GM18519 (cell line): ENCODE data around the gene EPHB1.
"Not testable (repeated sequence)": the region's sequence is repeated elsewhere in the genome, so short reads cannot be mapped to it uniquely, and the experiment has no call there.

ENCODE experiments used
- ATAC-seq: cut with Tn5 transposase; IDR thresholded peaks from one replicate; pipeline ENCODE4 v1.9.1; 2021; ENCODE audit warnings: mild to moderate bottlenecking, moderate library complexity; ENCODE audit not compliant: unreplicated experiment, low FRiP score

EPHB1 gene

DNA sequence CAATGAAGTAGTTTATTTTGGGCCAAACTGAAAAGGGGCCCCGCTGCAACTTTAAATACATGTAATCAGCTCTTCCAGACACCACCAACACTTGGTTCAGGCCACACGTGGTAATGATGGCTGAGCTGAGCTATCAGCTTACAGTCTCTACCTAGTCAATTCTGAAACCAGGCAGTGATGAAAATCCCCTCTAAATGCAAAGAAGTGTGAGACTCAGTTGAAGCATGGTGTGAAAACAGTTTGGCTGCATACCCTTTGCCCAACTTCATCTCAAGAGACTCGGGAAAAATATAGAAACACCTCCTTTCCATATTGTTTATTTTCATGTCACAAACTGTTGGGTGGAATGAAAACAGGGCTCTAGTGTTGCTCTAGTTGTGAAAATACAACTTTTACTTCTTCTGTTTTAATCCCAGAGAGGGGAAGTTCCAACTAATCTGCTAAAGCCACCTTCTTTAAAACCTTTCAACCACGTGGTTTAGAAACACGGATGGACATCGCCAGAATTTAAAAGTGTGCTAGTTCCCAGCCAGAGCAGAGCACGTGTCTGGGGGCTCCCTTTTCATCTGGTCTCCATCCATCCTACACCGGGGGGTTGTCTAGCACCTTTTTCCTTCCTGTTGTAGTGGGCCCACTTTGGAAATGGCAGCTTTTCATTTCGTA is 229.1 kb downstream of the EPHB1 start:
- no peak for ATAC-seq

DNA sequence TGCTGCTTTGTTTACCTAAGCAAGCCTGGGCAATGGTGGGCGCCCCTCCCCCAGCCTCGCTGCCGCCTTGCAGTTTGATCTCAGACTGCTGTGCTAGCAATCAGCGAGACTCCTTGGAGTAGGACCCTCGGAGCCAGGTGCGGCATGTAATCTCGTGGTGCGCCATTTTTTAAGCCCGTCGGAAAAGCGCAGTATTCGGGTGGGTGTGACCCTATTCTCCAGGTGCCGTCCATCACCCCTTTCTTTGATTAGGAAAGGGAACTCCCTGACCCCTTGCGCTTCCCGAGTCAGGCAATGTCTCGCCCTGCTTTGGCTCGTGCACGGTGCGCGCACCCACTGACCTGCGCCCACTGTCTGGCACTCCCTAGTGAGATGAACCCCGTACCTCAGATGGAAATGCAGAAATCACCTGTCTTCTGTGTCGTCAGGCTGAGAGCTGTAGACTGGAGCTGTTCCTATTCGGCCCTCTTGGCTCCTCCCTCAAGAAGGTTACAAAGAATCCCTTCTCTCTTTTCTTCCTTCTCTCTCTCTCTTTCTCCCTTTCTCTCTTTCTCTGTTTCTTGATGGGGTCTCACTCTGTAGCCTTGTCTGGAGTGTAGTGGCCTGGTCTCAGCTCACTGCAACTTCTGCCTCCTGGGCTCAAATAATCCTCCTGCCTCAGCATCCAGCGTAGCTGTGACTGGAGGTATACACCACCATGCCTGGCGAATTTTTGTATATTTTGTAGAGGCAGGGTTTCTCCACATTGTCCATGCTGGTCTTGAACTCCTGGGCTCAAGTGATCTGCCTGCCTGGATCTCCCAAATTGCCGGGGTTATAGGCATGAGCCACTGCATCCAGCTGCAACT is 235.9 kb downstream of the EPHB1 start:
- not testable (repeated sequence) for ATAC-seq

DNA sequence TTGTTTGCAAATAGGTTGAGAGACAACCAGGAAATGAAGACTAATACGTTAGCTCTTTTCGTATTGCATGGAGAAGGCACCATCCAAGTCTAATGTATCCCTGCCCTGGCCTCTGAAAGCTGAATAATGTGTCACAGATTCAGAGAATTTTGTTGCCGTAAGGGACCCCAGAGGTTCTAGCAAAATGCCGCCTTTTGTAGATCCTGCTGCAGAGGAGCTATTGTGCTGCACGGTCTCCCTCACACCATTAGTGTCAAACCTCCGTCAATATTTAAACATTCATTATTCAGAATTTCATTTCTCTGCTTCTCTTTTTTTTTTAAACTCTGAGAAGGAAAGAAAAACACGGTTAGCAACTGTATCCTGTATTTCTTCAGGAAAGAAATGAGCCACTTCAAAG is 238.7 kb downstream of the EPHB1 start:
- no peak for ATAC-seq

DNA sequence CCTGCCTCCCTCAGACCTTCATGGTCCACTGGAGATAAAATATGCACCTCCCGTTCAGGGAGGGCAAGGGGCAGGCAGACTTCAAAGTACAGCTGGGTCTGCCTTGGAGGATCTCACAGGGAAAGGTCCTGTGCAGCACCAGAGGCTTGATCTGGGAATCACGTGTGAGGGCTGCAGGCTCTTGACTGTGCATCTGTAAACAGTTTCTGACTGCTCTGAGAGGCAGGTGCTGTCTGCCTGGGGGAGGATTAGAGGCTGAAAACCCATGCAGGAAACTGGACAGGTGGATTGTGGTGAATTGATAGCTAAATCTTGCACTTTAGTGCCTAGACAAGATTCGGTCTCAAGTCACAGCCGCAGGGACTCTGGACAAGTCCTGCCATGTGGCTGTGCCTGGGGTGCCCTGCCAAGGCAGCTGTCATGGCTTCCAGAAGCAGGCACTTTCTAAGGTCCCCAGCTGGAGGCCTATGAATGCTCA is 239.3 kb downstream of the EPHB1 start:
- no peak for ATAC-seq

DNA sequence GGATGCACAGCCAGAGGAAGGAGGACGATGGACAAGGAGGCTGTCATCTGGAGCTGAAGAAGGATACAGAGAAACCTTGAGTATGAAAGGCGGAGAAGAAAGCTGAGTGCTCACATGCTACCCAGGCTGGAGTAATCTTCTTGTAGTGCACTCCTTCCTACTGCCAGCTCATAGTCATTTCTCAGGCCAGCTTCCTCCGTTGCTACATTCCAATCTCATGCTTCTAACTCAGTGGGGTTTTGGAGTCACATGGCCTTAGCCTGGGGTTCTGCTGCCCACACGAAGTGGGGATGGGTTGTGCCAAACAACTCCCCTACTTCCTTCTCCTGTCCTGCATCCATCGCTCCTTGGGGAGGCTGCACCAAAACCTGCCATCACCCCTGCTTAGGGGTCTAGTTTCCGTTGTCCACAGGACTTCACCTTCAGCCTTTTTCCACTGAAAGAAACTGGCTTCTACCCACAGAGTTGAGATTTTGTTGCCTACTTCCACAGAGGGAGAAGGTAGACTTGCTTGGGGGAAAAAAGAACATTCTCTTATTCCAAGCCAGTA is 239.9 kb downstream of the EPHB1 start:
- no peak for ATAC-seq

DNA sequence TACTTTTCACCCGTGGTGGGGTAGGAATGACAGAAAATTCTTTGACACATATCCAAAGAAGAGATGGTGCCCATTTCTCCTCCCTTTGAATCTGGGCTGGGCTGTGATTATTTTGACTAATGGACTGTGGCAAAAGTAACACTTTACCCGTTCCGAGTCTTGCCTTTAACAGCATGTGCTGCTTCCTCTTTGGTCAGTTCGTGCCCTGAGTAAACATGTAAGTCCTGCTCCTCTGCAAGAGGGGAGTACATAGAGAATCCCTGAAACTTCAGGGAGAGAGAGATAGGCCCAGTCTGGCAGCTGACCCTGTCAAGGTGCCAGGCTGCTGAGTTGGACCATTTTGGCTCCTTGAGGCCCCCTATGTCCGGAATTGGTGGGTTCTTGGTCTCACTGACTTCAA is 243.1 kb downstream of the EPHB1 start:
- ATAC-seq = no peak

DNA sequence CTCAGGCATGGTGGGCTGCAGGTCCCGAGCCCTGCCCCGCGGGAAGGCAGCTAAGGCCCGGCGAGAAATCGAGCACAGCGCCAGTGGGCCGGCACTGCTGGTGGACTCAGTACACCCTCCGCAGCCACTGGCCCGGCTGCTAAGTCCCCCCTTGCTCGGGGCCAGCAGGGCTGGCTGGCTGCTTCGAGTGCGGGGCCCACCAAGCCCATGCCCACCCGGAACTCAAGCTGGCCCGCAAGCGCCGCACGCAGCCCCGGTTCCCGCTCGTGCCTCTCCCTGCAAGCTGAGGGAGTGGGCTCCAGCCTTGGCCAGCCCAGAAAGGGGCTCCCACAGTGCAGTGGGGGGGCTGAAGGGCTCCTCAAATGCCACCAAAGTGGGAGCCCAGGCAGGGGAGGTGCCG is 244.5 kb downstream of the EPHB1 start:
- ATAC-seq = not testable (repeated sequence)

DNA sequence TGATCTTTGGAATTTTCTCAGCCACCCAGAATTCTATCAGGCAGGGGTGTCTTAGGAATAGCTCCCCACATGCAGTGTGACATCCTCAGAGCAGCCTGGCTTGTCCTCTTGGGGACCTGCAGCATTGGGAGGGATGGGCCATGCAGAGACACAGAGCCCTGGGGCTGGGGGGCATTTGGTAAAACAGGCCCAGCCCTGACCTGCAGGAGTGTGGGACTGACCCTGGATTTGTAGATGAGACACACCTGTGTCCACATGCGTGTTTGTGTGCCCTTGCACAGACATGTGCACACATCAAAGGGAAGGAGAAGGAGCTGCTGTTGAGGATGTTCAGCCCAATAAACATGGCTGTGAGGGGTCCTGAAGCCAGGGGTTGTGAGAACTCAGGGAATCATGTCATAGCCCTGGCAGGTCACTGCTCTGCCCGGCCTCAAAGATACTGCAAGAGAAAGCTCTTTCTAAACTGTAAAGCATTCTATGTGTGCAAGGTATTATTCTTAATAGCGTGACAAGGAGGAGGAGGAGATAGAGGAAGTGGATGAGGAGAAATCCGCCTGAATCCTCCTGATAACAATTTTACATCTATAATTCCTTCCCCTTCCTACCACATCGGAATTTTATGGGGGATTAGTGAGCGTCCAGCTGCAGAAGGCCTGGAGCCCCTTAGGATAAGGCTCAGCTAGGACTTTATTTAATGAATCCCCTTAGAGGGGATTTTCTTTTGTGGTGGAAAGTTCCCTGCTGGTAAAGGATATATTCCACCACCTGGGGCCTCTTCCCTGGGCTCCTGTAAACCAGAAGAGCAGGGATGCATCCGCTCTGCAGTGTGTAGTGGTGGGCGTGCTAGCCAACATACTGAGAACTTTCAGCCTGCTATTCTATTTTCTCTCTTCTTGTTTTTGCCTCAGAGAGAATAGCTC is 245.5 kb downstream of the EPHB1 start:
- no peak for ATAC-seq

DNA sequence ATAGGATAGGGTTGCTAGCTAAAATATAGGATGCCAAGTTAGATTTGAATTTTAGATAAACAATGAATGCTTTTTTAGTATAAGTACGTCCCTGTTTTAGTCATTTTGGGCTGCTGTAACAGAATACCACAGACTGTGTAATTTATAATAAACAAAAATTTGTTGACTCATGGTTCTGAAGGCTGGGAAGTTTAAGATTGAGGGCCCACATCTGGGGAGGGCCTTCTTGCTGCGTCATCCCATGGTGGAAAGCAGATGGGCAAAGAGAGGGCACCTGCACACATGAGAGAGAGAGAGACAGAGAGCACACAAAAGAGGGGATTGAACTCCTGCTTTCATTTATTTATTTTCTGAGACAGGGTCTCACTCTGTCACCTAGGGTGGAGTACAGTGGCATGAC is 246.5 kb downstream of the EPHB1 start:
- no peak for ATAC-seq

DNA sequence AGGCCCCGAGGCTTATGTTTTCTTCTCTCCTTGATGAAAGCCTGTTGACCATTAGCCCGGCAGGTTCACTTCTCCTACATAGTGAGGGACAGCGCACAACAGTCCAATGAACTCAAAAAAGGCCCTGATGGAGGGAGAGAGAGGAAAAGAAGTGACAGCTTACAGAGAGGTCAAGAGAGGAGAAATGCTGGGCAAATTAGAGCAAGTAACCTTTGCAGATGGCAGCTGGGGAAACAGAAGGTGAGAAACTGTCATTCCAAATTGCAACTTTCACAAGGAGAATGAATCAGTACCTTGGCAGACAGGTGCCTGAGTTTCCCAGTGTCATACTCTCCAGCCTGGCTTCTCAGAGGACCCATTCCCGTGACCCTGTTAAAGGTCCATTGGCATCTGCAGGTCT is 252.0 kb downstream of the EPHB1 start:
- no peak for ATAC-seq

DNA sequence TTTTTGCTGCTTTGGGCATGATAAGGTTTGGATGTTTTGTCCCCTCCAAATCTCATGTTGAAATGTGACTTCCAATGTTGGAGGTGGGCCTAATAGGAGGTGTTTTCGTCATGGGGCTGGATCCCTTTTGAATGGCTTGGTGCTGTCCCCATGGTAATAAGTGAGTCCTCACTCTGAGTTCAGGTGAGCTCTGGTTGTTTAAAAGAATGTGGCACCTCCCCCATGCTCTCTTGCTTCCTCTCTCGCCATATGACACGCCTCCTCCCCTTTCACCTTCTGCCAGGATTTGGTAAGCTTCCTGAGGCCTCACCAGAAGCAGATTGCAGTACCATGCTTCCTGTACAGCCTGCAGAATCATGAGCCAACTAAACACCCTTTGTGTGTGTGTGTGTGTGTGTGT is 255.5 kb downstream of the EPHB1 start:
- no peak for ATAC-seq

DNA sequence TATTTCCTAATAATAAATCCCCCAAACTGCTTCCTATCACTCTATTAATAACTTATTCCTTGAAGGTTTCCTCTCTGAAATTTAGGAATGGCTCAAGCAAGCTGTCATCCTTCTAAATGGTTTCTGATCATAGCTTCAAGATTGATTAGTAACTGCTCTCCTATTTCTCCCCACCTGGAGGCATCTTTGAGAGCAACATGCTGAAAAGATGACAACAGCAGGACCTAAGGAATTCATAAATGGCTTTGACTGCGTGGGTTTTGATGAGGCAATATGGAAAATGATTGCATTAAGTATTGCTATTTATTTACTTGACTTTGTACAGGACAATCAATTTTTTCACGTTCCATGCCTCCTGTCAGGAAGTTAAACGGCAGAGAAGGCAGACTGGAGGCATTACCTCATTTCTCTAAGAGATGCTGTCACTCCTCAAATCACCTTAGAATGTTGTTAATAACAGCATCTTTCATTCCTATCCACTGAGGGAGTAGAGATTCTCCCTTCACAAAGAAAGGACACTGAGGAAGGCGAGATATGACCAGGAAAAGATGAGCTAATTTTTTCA is 256.4 kb downstream of the EPHB1 start:
- ATAC-seq = no peak

DNA sequence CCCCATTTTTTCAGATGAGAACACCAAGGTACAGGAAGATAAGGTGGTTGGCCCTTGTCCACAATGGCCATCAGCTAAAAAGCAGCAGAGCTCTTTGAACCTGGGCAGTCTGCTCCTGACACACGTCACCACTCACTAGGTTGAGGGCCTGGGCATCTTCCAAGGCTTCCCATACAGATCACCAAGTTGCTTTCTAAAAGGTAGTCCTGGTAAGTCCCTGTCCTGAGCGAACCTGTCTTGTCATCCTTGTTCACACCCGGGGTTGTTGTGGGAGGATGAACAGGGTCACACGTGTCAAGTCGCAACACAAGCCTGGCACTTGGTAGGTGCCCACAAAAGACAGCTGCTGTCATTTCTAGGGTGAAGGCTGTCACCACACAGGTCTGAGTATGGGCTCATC is 260.4 kb downstream of the EPHB1 start:
- ATAC-seq = no peak

DNA sequence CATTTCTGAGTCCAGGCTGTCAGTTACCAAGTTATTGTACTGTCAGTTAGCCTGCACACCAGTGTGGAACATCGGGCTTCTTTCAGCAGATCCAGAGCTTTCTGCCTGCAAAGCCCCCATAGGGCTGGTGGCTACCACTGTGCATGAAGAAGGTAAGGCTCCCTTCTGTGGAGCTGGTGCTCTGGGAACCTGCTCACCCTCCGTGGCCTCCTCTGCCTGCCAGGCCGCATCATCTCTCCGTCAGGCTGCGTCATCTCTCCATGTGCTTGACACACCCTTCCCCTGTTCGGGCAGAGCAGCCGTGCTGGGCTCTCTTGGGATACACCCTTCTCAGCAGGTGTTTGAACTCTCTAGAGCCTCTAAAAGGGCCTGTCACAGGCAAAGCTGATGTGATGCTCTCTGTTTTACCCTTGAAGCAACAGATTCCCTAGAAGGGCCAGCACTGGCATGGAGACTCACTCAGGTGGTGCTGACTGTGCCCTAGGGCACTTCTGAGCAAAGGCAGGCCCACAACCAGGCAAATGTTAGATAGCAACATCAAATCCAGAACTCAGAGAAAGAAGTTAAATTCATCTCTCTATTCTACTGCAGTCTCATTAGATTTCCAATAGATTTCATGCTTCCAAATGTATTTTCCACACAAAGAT is 261.1 kb downstream of the EPHB1 start:
- ATAC-seq = no peak

DNA sequence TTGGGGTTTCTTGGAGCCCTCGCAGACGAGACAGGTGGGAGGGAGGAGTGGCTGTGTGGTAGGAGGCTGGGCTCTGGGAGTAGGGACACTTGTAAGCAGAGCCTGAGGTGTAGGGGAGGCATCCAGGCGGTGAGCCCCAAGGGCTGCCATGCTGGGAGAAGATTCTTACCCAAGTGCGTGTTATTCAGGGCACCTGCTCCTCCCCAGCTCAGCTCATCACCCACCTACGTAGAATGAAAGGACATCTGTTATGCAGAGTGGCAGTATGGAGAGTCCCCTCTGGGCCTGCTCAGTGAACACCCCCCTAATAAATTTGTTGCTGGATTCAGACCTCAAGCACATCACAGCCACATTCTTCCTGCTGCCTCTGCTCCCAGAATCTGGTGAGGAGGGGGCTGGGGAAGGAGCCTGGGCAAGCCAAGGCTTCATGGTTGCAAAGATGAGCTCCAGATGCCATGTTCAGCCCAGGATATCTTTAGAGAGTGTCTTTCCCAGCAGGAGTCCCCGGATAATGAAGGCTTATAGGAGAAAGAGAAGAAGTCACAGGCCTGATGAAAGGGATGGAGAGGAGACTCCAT is 261.8 kb downstream of the EPHB1 start:
- ATAC-seq = no peak

DNA sequence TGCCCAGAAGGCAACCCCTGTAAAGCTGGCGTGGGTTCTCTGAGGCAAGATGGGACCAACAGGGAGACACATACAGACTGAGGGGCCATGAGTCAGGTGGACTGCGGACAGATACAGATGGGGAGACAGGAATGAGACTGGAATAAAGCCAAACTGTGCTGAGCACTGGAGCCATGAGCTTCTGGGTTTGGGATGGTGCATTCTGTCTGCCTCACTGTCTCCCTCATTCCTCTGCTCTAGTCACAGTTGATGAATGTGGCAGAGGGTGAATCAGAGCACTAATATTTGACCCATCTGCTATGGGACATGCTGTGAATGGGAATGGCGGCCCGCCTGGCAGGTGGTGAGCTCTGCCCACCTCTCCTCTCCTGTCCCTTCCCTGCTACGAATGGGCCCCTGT is 262.9 kb downstream of the EPHB1 start:
- no peak for ATAC-seq

DNA sequence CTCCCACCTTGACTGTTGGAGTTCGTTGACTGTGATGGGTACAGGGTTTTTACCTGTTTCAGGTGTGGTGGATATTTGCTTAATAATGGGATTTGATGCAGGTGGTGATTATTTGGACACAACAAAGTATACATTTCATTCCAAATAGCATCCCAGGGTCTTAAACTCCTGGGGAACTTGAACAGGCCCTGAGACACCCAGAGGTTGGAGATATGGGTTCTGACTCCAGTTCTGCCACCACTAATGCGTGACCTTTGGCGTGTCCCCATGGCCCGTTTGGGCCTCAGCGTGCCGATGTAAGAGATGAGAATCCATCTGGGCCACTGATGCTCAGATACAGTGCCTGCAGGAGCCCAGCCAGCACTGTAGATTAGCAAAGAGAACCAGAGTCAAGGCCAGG is 264.5 kb downstream of the EPHB1 start:
- ATAC-seq = no peak

DNA sequence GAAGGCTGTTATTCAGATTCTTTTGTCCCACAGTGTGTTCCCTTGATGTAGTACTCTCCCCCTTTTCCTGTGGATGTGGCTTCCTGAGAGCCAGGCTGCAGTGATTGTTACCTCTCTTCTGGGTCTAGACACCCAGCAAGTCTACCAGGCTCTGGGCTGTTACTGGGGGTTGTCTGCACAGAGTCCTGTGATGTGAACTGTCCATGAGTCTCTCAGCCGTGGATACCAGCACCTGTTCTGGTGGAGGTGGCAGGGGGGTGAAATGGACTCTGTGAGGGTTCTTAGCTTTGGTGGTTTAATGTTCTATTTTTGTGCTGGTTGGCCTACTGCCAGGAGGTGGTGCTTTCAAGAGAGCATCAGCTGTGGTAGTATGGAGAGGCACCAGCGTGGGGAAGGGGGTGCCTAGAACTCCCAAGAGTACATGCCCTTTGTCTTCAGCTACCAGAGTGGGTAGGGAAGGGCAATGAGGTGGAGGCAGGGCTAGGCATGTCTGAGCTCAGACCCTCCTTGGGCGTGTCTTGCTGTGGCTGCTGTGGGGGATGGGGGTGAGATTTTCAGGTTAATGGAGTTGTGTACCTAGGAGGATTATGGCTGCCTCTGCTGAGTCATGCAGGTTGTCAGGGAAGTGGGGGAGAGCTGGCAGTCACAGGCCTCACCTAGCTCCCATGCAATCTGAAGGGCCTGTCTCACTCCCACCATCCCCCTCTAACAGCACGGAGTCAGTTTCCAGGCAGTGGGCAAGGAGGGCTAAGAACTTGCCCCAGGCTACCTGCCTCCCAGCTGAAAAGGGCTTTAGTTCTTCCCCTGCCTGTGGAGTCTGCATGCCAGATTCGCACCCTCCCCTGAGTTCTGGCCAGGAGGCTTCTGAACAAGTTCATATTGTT is 272.0 kb downstream of the EPHB1 start:
- not testable (repeated sequence) for ATAC-seq

DNA sequence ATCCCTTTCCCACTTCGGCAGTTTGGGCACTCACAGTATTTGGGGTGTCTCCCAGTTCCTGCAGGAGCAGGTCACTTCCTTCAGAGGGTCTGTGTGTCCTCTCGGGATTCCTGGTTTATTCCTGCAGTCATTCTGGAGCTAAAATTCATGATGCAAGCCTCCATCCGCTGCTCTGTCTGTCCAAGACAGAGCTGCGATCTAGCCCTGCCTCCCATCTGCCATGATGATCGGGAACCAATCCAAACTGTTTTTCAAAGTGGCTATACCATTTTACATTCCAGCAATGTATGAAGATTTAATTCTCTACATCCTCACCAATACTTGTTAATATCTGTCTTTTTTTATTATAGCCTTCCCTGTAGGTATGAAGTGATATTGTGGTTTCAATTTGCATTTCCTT is 273.0 kb downstream of the EPHB1 start:
- no peak for ATAC-seq
